Mesenteric fat pad (tissue), 1 donor: ENCODE results near the gene OSTC. TPM values are rescaled to one million over a fixed set of nuclear protein-coding genes. Genes with fewer than 3 reads are reported as not detected.

Experiments
- DNase-seq: peaks from one replicate; pipeline ENCODE4 v3.0.0-alpha.2; 2020; ENCODE audit warnings: low spot score
- long read RNA-seq: library from polyadenylated mRNA; unstranded; transcript quantifications from one replicate; pipeline ENCODE4 v2.0.0, GENCODE V29; 2020
- total RNA-seq: library from RNA; stranded (reverse); fragmentation: NEBNext Ultra II Directional; extraction: Animal tissue kit (Norgen Biotek cat#: 25700); gene quantifications from one replicate; pipeline ENCODE4 v1.2.1, GENCODE V29; 2021
- donor health status: DM: yes; HTN: yes; CAD: no.

The OSTC gene
- total RNA-seq: 82.3 TPM
- long read RNA-seq, transcript OSTC-201 (4 exons, 1,077 nt): major isoform, 163 of 168 reads
- long read RNA-seq, partial matches to known transcripts: 2 of 168 reads
- long read RNA-seq, other reads (novel, unspliced or antisense): 2 of 168 reads

DNA sequence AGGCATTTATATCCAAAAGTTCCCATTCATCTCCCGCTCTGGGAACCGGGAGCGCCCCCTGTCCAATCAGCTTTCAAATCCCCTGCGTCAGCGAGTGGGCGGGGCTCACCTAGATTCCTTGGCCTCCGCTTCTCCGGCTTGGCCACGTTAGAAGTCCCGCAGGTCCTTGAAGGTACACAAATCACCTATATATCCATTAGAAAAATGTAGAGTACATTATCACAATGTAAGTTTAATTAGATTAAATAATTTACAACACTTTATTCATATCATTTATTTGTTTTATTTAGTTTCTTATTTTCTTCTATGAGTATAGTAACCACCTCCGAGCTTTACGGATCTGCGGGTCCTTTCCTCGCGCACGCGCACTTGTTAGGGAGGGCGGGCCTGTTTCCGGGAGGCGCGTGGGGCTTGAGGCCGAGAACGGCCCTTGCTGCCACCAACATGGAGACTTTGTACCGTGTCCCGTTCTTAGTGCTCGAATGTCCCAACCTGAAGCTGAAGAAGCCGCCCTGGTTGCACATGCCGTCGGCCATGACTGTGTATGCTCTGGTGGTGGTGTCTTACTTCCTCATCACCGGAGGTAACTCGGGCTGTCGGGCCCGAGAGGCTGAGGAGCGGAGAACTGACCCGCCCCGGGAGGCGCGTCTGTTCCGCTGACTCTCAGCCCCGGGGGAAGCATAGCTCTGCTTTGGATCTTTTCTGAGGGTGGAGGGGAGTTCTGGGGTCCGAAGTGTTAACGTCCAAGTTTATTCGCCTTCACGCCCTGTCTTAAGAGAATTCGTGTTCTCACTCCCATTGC, at the start of gene OSTC:
OSTC (plus strand) TSS at position 388 of the 802 bp plus-strand sequence; CDS start at position 445, 57 bp downstream.
- peak; percentile 97 for DNase-seq

DNA sequence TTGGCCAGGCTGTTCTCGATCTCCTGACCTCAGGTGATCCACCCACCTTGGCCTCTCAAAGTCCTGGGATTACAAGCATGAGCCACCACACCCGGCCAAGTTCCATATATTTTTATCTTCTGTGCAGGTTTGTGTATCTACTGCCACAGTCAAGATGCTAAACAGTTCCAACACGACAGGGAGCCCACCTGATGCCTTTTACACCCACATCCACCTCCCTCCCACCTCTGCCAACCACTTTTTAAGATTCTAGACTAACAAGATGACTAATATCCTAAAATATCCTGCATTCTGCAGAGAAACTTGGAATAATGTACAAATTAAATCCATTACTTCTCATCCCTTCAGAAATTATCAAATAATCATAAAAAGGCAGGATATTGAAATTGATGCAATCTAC, 49.3 kb upstream of the OSTC start:
- DNase-seq: no peak

DNA sequence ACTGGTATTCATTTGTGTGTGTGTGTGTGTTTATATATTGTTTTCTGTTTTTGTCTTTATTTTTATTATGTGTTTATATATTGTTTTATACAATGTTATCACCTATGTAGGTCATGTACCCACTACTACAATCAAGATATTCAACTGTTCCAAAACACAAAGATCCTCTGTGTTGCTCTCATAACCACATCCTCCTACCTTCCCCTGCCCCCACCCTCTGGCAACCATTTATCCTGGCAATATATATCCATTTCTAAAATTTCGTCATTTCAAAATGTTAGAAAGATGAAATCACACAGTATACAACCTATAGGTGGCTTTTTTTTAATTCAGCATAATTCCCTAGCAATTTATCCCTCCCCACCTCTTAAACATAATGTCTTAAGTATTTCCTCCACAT, 48.9 kb upstream of the OSTC start:
- DNase-seq: no peak

DNA sequence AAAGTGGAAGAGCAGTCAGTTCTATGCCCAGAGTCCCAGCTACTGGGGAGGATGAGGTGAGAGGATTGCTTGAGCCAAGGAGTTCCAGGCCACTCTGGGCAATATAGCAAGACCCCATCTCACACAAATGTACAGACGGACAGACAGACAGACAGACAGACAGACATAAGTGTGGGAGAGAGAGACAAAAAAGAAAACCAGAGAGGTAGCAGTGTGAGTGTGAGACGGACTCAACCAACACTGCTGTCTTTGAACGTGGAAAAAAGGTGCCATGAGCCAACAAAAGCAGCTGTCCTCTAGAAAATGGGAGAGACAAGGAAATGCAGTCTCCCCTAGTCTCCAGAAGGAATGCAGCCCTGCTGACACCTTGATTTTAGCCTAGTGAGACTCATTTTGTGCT, 48.2 kb upstream of the OSTC start:
- no peak for DNase-seq

DNA sequence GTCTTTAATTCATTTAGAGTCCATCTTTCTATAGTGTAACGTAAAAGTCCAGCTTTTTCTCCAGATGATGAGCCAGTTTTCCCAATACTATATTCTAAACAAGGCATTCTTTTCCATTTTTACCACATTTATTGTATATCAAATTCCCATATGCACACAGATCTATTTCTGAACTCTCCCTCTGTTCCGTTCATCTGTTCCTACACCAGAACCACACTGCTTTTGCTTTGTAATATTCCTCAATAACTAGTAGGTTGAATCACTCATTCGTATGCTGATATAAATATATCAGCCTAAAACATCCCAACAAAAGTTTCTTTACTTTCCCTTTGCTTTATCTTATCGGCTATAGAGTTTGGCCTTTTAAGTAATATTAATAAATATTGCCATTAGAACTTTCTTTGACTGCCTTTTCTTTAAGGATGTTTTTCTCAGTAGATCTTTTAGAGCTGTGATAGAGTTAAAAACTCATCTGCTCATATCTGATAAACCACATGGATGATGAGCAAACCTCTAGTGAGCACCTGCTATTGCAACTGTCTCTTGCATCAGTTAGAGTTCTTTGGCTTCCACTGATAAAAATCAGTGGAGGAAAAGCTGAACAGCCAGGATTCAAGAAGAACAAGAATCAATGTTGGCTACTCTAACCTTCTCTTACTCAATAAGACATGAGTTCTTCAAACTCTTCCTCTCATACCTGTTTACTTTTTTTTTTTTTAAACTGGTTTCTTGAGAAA, 43.2 kb upstream of the OSTC start:
- DNase-seq: no peak

DNA sequence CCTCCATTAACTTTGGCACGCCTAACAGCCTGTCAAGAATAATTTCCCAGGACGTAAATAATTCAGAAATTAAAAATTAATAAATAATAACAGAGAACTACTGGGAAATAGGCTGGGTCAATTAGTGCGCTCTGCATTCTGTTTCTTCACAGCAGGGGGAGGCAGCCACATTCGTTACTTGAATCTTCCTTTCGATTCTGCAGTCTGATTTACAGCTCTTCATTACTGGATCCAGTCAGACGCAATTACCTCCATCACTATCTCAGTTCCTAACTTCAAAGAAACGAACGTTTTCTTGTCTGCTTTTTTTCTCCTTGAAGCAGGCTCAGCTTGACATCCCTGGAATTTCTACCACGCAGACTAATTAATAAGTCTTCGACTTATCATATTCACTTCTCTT, 39.0 kb upstream of the OSTC start:
- DNase-seq: no peak

DNA sequence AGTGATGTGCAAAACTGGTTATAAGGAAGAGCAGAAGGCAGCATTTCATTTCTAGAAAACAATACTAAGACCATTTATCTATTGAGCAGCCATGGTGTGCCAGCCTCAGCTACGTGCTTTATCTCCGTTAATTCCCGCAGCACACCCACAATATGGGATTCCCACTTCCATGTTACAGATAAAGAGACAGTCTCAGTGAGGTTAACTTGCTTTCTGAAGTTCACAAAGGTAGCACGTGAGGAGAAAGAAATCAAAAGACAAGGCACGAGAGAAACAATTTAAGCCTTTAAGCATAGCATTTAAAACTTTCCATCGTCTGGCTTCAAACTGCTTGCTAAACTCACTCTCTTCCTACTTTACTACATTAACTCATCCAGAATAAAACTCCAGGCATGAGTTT, 38.0 kb upstream of the OSTC start:
- DNase-seq: no peak

DNA sequence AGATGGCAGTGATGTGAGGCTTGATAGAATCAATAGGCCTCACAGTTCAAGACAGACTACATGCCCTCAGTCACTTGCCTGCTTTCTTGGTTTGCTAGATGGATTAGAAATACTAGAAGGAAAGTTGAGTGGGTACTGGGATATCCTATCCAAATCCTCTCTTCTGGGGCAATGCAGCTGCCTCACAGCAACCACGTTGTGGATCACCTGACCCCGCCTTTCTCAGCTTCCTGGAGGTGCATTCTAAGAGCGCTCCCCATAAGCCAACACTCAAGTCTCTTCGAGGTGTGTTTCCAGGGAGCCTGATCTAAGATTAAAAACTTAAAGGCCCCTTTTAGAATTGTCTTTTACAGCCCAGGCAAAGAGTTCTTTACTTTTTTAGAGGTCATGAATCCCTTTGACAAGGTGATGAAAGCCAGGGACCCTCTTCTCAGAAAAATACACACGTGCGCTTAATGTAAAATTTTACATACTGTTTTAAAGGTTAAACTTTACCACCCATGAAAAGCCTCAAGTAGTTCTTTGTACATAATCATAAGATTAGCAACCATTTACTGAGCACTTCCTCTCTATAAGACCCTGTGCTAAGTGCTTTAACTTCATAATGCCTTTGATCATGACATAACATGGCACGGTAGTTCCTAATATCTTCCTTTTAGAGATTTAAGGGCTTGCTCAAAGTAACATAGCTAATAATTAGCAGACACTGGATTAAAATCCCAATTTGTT, 30.9 kb upstream of the OSTC start:
- DNase-seq: no peak

DNA sequence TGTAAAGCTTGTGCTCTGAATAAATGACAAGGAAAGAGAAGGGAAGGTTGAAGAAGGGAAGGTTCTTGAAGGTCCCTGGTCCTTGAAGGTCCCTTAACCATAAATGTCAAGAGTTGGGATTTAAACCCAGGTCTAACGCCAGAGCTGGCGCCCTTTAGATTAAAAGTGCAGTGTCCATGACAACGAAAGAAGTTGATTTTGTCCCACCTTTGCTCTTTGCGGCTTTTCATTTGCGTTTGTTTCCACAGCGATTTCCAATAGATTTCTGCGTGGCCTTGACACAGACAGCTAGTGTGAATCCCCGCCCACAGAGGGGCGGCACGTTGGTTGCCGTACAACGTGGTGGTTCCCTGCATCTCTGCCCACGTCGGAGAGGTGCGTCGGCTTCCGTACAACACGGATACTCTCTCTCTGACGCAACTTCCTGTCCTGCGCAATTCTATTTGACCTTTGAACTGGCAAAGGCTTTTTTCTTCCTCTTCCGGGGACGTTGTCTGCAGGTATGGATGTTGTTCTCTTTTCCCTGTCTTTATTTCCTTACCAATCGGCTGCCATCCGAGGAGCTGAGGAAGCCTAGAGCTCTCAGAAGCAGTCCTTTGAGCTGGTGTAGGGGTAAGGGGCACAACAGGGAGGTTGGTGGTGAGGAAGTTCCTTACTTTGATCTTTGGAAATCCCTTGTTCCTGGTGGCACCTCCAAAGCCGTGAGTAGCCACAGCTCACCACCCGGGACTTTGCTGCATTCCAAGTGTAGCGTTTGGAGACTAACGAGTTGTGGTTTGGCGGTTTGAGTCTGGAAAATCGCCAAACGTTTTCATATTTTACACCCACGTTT, 30.1 kb upstream of the OSTC start, which contains the start of gene RPL34:
RPL34 (plus strand) TSS at position 476 of the 832 bp plus-strand sequence. CDS start 1,384 bp downstream, outside the sequence.
- peak; percentile 96 for DNase-seq

DNA sequence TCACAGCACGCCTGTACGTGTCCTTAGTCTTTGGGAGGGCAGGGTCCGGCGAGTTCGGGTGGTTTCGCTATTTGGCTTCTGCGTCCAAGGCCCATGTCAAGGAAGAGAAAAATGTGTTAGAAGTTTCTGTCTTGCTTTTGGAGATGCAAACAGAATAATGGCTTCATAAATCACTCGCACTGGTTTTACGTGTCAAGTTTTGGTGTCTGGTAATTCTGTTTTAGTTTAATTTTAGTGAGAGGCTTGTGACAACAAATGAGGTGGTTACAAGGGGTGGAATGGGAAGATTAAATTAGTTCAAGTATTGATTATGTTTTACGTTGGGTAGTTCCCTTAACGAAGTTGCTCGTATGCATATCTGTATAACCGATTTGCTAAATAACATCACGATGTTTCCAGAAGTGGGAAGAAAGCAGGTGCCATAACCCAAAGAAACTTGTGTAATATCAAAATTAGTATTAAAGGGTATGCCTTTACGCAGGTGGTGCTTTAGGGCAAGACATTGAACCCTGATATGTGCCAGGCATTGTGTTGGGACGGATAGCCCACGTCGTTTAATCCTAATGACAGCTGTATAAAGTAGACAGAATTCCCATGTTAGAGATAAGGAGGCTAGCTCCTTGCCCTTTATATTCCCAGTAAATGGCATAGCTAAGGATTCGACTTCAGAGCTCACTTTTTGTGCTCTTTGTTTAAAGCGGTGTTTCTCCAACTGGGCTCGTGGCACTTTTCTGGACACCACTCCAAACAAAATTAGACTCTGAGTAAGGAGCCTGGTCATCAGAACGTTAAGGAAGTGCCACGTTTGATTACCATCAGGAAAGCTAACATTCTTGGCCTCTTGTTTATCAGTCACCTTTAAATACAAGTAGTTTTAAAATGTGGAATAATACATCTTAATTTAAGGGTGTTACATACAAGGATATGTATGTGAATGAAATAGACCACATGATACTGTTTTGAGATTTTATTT, 29.2 kb upstream of the OSTC start:
- no peak for DNase-seq

DNA sequence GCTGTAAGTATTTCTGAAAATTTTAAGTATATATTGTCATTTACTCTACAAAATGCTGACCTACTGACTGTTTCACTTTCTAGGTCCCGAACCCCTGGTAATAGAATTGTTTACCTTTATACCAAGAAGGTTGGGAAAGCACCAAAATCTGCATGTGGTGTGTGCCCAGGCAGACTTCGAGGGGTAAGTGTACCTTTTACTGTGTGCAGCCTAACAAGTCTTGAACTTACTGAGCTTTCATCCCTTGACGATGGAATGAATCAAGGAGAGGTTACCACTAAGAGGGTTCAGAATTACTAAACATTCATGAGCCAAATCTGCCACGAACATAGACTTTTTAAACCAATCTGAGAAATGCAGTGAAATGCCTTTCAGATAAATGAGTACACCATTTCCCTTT, 28.4 kb upstream of the OSTC start:
- DNase-seq: no peak

DNA sequence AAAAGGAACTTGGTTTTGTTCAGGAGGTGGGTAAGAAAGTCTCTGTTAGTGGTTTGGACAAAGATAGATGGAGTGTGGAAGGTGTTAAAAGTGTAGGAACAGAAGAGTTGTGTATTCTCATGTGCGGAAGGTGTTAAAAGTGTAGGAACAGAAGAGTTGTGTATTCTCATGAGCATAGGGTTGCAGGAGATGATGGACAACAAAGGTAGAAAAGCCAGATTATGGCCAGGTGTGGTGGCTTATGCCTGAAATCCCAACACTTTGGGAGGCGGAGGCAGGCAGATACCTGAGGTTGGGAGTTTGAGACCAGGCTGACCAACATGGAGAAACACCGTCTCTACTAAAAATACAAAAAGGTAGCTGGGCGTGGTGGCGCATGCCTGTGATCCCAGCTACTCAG, 27.6 kb upstream of the OSTC start:
- no peak for DNase-seq

DNA sequence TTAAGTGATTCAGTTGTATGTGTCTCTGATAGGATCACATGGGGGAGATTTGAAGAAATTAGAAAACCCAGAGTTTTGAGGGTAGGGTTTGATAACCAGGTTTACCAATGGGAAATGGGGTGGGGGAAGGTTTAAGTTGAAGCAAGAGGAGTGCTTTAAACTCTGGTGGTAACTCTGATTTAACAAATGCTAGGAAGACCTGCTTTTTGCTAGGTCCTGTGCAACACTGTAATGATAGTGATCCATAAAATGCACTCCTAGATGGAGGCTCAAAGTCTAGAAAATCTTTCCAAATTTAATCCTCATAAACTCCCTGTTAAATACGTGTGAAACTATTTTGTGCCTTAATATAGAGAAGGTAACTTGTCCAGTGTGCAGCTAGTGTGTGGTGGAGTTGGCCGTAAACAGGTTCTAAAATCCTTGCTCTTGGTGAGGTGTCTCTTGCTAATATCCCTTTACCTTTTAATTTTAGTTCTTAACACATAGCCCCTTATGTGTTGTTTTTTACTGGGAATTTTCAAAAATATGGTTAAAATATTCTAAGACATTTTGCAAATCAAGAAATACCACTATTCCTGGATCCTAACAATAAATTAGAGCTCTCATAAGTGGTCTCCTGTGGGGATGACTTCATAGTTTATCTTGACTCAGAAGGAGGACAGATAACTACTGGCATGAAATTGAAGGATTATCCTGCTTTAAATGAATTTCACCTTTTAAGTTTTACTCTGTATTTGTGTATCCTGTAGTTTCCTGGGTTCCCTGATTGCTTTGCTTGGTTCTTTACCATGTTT, 25.9 kb upstream of the OSTC start:
- DNase-seq: no peak

DNA sequence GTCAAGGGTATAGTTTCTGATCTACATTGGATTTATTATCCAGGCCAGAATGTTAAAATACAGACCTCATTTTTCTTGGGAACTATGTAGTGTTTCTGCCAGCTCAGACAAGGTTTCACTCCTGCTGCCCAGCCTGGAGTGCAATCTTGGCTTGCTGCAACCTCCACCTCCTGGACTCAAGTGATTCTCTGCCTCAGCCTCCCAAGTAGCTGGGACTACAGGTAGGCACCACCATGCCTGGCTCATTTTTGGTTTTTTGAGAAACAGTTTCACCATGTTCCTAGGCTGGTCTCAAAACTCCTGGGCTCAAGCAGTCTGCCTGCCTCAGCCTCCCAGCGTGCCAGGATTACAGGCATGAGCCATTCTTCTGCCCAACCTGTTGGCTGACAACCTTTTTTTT, 24.3 kb upstream of the OSTC start:
- no peak for DNase-seq

DNA sequence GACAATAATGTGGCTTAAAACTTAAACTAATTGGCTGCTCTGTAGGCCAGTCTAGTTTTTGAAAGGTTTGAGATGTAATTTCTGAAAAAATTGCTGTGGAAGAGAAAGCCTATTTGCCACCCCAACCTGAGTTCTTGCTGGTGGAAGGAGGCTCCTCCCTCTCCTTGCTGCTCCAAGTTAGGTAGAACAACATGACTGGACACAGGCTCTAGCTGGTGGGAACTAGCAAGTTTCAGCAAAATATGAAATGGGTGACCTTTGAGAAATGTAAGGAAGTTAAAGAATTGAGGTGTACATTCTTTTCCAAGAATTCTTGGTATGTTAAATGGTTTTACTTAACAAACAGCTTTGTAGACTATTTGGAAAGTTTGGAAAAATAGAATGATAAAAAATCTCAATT, 22.0 kb upstream of the OSTC start:
- no peak for DNase-seq

DNA sequence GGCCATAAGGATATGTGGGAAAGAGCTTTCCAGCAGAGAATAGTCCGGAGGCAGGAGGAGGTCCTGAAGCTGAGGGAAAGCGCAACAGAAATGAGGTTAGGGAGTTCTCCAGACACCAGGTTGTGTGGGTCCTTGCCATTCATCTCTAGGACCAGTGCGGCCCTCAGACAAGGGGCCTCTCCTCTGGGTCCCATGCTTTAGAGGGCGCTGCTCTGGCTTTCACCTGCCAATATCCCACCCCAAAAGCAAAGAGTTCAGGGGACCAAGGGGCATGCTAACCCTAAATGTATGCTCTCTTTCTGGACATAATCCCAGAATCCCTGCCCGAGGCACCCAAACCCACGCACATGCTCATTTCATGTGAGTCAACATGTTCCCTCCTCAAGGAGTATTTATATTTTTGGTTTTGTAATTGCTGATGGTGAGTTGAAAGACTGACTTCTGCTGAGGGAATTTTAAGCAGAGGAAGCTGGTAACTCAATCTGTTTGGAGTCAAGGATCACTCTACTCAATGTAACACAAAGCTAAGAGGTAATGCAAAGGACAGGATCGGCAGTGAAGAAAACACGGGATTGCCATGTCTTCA, 15.2 kb upstream of the OSTC start:
- no peak for DNase-seq

DNA sequence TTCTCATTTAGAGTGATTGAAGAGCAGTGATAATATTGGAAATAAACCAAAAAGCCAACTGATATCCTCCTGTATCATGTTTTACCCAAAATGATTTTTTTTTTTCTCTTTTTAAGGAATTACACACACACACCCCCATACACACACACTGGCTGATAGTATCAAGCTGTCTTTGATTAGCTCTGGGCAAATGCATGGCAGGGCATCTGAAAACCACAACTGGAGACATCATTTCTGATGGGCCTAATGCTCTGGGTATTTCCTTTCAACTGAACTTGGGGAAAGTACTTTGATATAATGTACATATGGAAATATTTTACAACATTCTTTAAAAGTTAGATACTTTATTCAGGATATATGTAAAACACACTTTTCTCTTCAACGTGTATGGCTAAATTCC, 14.2 kb upstream of the OSTC start:
- no peak for DNase-seq

DNA sequence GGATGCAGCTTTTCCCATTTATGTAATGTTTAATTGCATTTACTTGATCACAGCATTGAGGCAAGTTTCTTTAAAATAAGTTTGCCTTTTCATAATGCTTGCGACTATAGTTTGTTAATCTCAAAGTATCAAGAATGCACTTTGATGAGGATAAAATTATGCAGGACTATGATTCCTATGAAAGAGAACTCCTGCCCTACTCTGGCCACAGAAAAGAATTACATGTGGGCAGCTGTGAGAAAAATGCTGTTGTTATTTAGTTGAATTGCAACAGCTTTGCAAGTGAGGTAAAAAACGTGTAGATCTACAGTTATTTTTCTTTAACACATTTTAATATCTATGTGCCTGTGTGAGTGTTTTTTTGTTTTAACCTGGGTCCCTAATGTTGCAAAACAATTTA, 12.5 kb upstream of the OSTC start:
- DNase-seq: no peak
